AG09309 (cell line): ENCODE results near the gene ATP7B.
A peak's percentile ranks its signal among the peaks of the same experiment; 100 is the strongest.

Experiments
- DNase-seq: peaks from one replicate; pipeline ENCODE4 v3.0.0-alpha.2; 2010; ENCODE audit warnings: low read depth
- H3K4me3 ChIP-seq: 2 replicates; pipeline ENCODE4 v1.5.1; 2011; ENCODE audit warnings: mild to moderate bottlenecking, low read depth, low read length, moderate library complexity; ENCODE audit not compliant: control insufficient read depth
- CTCF ChIP-seq: IDR thresholded peaks from 2 replicates; pipeline ENCODE4 v1.5.1; 2011; ENCODE audit warnings: mild to moderate bottlenecking, low read depth, low read length, inconsistent platforms; ENCODE audit not compliant: insufficient read depth, control insufficient read depth; ENCODE audit errors: missing control alignments

ATP7B gene

DNA sequence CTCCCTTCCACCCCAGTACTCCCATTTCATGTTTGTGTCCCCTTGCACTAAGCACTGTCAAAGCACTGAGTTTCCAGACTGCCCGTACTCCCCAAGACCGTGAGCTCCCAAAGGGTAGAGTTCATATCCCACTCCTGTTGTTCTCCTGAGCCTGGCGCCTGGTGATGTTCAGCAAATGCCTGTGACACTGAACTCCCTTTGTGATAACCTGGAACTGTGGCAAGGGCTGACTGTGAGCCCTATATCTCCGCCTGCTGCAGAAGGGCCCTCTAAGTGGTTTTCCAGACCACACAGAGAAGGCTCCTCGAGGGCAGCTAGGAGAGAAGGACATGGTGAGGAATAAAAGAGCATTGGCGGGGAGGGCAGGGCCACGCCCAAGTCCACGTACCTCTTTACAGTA lies 67.5 kb downstream of the ATP7B start:
- DNase-seq, result no peak

GRCh38 chr13:51942189-51942588 lies 69.1 kb downstream of the ATP7B start:
- TF ChIP-seq CTCF, result no peak
- H3K4me3 ChIP-seq, result no peak overlapping the region
- no peak for DNase-seq

More for the DNA sequence above, 67.5 kb downstream of the ATP7B start:
- no peak for TF ChIP-seq CTCF
- H3K4me3 ChIP-seq, result no peak overlapping the region

DNA sequence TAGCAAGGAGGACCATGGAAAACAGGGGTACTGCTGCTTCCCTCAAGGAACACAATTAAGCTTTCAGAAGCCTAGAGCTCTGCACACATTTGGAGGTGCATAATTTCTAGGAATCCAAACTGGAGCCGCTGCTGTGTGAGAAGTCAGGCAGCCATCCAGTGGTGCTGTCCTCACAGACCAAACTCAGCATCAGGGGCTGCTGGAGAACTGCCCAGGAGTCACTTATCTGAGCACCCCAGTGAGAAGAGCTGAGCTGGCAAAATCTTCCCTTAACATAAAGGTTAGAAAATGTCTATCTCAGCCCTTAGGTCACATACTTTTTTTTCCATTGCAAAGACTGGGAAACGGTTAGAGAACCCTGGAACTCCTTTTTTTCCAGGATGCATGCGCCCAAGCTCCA lies 72.8 kb downstream of the ATP7B start:
- no peak for DNase-seq
- TF ChIP-seq CTCF, result no peak
- H3K4me3 ChIP-seq, result no peak overlapping the region

DNA sequence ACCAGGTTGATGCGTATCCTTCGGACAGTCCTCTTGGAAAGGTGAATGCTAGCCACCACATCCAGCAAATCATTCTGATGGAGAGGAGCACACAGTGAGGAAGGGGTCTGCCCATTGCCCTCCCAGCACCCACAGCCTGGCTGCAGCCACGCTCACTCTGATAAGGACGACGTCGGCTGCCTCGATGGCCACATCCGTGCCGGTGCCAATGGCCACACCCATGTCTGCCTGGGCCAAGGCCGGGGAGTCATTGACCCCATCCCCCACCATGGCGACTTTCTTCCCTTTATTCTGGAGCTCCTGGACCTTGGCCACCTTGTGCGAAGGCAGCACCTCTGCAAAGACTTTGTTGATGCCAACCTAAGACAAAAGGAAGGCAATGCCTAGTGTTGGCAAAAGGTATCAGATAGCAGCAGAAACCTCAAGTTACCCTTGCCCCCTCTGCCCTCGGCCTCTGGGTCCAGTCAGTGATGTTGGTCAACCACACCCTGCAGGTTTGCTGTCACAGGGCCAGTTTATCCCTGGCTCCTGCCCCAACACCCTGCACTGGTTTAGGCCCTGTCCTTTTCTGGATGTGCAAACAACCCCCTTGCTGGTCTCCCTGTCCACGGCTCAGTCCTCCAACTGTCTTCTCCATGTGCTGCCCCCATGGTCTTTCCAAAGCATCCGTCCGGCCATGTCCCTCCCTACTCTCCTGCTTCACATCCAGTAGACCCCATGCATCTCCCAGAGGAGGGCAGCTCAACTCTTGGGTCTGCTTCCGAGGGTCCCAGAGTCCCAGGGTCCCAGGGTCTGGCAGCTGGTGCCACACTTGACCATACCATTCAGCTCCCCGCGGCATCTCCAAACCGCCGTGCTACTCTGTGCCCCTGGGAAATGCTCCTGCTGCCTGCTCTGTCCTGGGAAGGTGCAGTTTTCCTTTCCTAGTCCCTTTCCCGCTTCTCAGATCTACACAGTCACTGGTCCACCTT lies 73.6 kb downstream of the ATP7B start:
- no peak for DNase-seq
- no peak overlapping the region for H3K4me3 ChIP-seq
- no peak for TF ChIP-seq CTCF

- peak; percentile 18 for TF ChIP-seq CTCF
- no peak overlapping the region for H3K4me3 ChIP-seq
- no peak for DNase-seq
Measured at GRCh38 chr13:51935326-51936171, 75.7 kb downstream of the ATP7B start.

DNA sequence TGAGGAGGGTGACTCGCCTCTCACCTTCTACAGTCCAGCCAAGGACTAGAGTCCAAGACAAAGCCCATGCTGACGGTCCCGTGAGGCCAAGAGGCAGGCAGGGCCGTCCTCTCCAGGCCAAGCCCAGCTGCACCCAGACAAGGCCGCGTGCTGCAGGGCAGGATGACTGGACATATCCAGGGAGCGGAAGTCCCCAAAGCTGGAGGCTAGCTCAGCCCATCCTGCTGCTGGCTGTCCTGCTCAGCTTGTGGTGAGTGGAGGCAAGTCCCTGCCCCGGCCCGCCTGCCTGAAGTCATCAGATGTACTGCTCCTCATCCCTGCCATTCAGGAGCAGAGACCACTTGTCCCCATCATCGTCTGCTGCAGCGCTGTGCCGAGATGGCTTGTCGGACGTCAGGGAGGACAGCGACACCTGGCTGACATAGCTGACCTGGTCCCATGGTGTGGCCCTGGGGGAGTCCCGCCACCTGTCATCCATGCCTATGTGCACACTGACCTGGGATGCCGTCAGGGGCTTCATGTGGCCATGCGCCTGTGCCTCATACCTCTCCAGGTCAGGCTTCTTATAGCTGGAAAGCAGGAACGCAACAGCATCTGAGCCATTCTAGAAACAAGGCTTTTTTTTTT lies 76.7 kb downstream of the ATP7B start:
- no peak for TF ChIP-seq CTCF
- no peak overlapping the region for H3K4me3 ChIP-seq
- DNase-seq, result no peak
